ENCODE results near the gene STIMATE.

Gene STIMATE

DNA sequence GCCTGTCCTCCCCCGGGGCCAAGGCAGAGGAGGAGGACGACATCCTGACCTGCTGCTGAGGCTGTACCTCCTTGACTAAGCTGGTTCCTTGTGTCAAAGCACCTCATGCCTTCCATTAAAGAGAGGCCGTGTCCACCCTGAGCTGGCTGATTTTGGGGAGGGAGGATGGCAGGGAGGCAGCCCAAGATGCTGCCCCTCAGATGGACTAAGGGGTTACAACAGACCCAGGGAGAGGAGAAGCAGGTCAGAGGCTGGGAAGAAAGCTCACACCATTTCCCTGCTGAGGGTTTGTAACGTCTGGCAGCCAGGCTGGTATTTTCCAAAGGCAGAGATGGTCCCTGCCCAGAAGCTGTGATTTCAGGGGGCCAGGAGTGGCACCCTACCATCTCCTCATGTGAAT lies 105.4 kb downstream of the STIMATE start:
- in situ Hi-C loops (cut with HindIII; ENCODE audit: low sequenced_read_pairs) = no loop called here
- TF ChIP-seq, protein P1, sequence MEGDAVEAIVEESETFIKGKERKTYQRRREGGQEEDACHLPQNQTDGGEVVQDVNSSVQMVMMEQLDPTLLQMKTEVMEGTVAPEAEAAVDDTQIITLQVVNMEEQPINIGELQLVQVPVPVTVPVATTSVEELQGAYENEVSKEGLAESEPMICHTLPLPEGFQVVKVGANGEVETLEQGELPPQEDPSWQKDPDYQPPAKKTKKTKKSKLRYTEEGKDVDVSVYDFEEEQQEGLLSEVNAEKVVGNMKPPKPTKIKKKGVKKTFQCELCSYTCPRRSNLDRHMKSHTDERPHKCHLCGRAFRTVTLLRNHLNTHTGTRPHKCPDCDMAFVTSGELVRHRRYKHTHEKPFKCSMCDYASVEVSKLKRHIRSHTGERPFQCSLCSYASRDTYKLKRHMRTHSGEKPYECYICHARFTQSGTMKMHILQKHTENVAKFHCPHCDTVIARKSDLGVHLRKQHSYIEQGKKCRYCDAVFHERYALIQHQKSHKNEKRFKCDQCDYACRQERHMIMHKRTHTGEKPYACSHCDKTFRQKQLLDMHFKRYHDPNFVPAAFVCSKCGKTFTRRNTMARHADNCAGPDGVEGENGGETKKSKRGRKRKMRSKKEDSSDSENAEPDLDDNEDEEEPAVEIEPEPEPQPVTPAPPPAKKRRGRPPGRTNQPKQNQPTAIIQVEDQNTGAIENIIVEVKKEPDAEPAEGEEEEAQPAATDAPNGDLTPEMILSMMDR (IDR thresholded peaks at IDR 0.05; ENCODE audit: low read depth, low read length) = no peak
- H3K4me3 ChIP-seq (ENCODE audit: low read depth, low read length) = no peak overlapping the region
- no peak for DNase-seq (ENCODE audit: low read depth, low spot score)

DNA sequence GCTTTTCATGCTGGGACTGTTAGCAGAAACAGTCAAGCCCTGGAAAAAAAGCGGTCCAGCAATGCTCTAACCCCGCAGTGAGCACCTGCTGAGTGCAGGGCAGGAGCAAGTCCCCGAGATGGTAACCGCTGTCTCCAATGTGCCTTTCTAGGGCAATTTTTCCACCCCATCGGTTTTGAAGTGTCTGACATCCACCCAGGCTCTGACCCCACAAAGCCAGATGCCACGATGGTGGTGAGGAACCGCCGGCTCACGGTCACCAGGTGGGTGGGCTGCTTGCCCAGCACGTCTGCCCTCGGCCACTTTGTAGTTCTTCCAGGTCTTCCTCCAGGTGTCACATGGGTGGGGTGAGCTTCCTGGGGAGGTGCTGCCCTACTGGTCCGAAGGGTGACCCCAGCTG lies 106.0 kb downstream of the STIMATE start:
- no peak for DNase-seq (ENCODE audit: low read depth, low spot score)
- no peak overlapping the region for H3K4me3 ChIP-seq (ENCODE audit: low read depth, low read length)
- TF ChIP-seq, protein P1 (IDR thresholded peaks at IDR 0.05; ENCODE audit: low read depth, low read length) = no peak
- in situ Hi-C loops (cut with HindIII; ENCODE audit: low sequenced_read_pairs) = no loop called here

DNA sequence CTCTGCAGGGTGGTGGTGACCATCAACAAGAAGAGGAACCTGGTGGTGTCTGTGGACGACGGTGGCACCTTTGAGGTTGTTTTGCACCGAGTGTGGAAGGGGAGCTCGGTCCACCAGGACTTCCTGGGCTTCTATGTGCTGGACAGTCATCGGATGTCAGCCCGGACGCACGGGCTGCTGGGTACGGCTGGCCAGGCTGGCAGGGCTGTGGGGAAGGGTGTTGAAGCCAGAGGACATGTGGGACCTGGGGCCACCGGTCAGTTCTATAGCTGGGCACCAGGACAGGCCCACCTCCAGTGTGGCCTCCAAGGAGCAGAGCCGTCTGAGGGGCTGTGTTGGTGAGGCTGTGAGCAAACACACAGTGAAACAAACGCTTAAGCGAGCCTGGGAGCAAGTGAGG lies 106.6 kb downstream of the STIMATE start:
- no peak for DNase-seq (ENCODE audit: low read depth, low spot score)
- no peak overlapping the region for H3K4me3 ChIP-seq (ENCODE audit: low read depth, low read length)
- TF ChIP-seq, protein P1 (IDR thresholded peaks at IDR 0.05; ENCODE audit: low read depth, low read length) = no peak
- in situ Hi-C loops (cut with HindIII; ENCODE audit: low sequenced_read_pairs) = no loop called here

DNA sequence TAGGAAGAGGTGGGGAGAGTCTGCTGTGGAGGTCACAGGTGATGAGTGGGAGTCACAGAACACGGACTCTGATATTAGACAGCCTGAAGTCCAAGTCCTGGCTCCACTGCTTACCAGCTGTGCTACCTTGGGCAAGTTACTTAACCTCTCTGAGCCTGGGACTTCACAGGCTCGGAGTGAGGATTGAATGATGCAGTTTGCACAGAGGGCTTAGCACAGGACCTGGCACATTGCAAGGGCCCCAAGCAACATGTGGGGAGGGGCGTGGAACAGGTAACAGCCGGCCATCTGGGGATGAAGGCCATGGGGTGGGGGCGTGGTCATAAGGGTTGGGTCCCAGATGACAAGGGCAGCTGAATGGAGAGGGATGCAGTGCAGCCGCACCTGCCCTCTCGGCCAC lies 107.0 kb downstream of the STIMATE start:
- H3K4me3 ChIP-seq (ENCODE audit: low read depth, low read length) = no peak overlapping the region
- in situ Hi-C loops (cut with HindIII; ENCODE audit: low sequenced_read_pairs) = no loop called here
- no peak for DNase-seq (ENCODE audit: low read depth, low spot score)
- TF ChIP-seq, protein P1 (IDR thresholded peaks at IDR 0.05; ENCODE audit: low read depth, low read length) = no peak

DNA sequence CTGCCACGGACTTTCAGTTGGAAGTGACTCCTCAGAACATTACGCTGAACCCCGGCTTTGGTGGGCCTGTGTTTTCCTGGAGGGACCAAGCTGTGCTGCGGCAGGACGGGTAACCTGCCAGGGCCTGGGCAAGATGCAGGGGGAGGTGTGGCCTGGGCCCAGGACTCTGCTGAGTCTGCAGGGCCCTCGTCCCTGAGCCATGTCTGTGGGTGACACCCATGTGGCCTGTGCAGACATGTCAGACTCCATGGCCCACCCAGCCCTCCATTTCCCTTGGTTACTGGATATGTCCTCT lies 107.7 kb downstream of the STIMATE start:
- no peak overlapping the region for H3K4me3 ChIP-seq (ENCODE audit: low read depth, low read length)
- no peak for DNase-seq (ENCODE audit: low read depth, low spot score)
- in situ Hi-C loops (cut with HindIII; ENCODE audit: low sequenced_read_pairs) = no loop called here
- TF ChIP-seq, protein P1 (IDR thresholded peaks at IDR 0.05; ENCODE audit: low read depth, low read length) = no peak

DNA sequence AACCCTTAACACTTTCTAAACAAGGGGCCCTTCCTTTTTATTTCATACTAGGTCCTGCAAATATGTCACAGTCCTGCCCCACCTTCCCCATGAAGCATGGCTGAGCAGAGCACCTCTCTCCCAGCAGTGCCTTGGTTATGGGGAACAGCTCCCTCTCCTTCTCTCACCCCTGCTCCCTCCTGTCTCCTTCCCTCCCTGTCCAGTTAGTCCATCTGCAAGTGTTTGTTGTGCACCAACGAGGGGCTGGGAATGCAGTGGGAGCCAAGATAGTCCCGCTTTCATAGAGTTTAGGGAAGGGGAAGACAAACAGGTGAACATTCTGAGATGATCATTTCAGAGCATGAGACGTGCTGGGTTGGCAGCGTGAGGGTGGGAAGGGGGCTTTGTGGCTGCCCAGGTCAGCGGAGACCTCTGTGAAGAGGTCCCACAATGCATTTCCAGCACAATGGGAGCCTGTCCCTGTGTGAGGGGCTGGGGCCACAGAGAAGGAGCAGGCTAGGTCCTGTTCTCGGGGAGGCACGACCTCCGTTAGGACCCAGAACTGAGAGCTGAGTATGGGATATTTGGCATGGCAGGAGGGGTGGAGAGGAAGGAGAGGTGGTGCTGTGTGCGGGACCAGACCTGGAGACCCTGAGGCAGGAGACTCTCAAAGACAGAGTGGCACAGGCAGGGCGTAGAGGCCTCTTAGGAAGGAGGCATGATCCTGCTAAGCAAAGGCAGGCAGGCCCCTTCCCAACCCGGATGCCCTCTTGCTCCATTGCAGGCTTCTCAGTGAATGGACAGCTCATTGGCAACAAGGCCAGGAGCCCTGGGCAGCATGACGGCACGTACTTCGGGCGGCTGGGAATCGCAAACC lies 108.2 kb downstream of the STIMATE start:
- no peak overlapping the region for H3K4me3 ChIP-seq (ENCODE audit: low read depth, low read length)
- no peak for DNase-seq (ENCODE audit: low read depth, low spot score)
- TF ChIP-seq, protein P1 (IDR thresholded peaks at IDR 0.05; ENCODE audit: low read depth, low read length) = no peak
- in situ Hi-C loops (cut with HindIII; ENCODE audit: low sequenced_read_pairs) = no loop called here
